Caco-2 (cell line): ENCODE data around the gene ACTN4. TPM values are rescaled to one million over a fixed set of nuclear protein-coding genes. Genes with fewer than 3 reads are reported as not detected.

ENCODE experiments used
- BruUV-seq: library from RNA; stranded (reverse); fragments of 400-500 nt; replicated peaks from 2 replicates; lab custom pipeline; 2021; lab: Mats Ljungman, UMichigan
- CTCF ChIA-PET: fragments of 300-600 bp; sonication (Branson Sonifier 250); formaldehyde crosslinking; loops from one replicate; lab custom pipeline; 2022; ENCODE audit warnings: antibody characterized with exemption; lab: Charles Lee
- POLR2A ChIA-PET: fragments of 300-600 bp; sonication (Branson Sonifier 250); formaldehyde crosslinking; loops from one replicate; lab custom pipeline; 2022; ENCODE audit warnings: antibody characterized with exemption; lab: Charles Lee
- DNase-seq, 2 experiments: peaks; one replicate each; pipeline versions ENCODE4 v3.0.0 to v3.0.0-alpha.2; 2020 to 2022
- H3K27me3 ChIP-seq: replicated peaks from 2 replicates; pipeline ENCODE4 v1.6.0; 2011; ENCODE audit warnings: low read length; ENCODE audit not compliant: control insufficient read depth, insufficient read depth
- H3K36me3 ChIP-seq: 2 replicates; pipeline ENCODE4 v1.5.1; 2011; ENCODE audit warnings: low read length; ENCODE audit not compliant: control insufficient read depth, insufficient read depth
- H3K4me1 ChIP-seq: fragments of 250-450 bp; sonication (Bioruptor Pico); 2 replicates; pipeline ENCODE4 v1.5.1; 2020; ENCODE audit warnings: mild to moderate bottlenecking
- H3K4me3 ChIP-seq: 2 replicates; pipeline ENCODE4 v1.5.1; 2011; ENCODE audit warnings: low read depth, mild to moderate bottlenecking, control low read depth, low read length
- H3K9me3 ChIP-seq: fragments of 250-450 bp; sonication (Bioruptor Pico); 2 replicates; pipeline ENCODE4 v1.5.1; 2020; ENCODE audit warnings: mild to moderate bottlenecking, moderate library complexity
- H3K27ac Mint-ChIP-seq: one replicate; pipeline ENCODE4 v1.8.0; 2022; ENCODE audit warnings: mixed read lengths; ENCODE audit not compliant: unreplicated experiment
- H3K27me3 Mint-ChIP-seq: one replicate; pipeline ENCODE4 v1.8.0; 2022; ENCODE audit warnings: mixed read lengths; ENCODE audit not compliant: insufficient read depth, unreplicated experiment
- H3K36me3 Mint-ChIP-seq: one replicate; pipeline ENCODE4 v1.8.0; 2022; ENCODE audit warnings: mild to moderate bottlenecking, mixed read lengths; ENCODE audit not compliant: insufficient read depth, unreplicated experiment
- H3K4me1 Mint-ChIP-seq: one replicate; pipeline ENCODE4 v1.8.0; 2022; ENCODE audit warnings: low read depth, mixed read lengths; ENCODE audit not compliant: unreplicated experiment
- H3K4me3 Mint-ChIP-seq: one replicate; pipeline ENCODE4 v1.8.0; 2022; ENCODE audit warnings: mild to moderate bottlenecking, moderate library complexity, mixed read lengths; ENCODE audit not compliant: unreplicated experiment
- H3K9me3 Mint-ChIP-seq: one replicate; pipeline ENCODE4 v1.8.0; 2022; ENCODE audit warnings: mixed read lengths; ENCODE audit not compliant: unreplicated experiment
- intact Hi-C: fragments of 100-400 bp; cut with micrococcal nuclease; formaldehyde crosslinking; loops from one replicate; pipeline ENCODE4 v1.10.0; 2022; ENCODE audit not compliant: unreplicated experiment
- total RNA-seq: library from RNA; stranded (reverse); gene quantifications from 2 replicates; pipeline ENCODE4 v1.2.3, GENCODE V29; 2022
- TF ChIP-seq, protein P1 (sequence below), 2 experiments: fragments of 200-600 bp in 1 of 2; IDR thresholded peaks; 1 replicate in 1 of 2; 2 replicates in 1 of 2; pipeline versions ENCODE4 v1.5.1 to v1.8.0; 2011 to 2022; ENCODE audit warnings: antibody characterized with exemption in 1 of 2, control low read depth in 1 of 2, inconsistent platforms in 1 of 2, low read depth in 1 of 2, low read length in 1 of 2, mild to moderate bottlenecking in 1 of 2, moderate library complexity in 1 of 2; ENCODE audit not compliant: insufficient read depth in 1 of 2, severe bottlenecking in 1 of 2, unreplicated experiment in 1 of 2

ACTN4 gene
- total RNA-seq, 1 experiment from 2014 or later = 605 TPM

GRCh38 chr19:38713865-38714264 is 66.4 kb downstream of the ACTN4 start:
- peaks cover 100% of the 10 kb centered on the region for H3K36me3 Mint-ChIP-seq

DNA sequence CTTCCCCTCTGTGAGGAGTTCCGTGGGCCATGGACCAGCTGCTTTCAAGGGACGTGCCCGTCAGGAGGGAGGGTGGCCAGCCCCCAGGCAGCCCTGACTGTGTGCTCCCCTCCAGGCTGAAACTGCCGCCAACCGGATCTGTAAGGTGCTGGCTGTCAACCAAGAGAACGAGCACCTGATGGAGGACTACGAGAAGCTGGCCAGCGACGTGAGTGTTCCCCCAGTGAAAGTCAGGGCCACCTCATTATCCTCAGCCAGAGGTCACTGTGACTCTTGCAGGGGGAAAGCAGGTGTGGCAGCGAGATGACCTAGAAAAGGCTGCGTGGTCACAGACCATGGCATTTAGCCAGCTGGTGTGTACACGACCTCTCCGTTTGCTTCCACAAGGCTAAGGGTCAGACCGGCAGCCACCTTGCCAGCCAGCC is 66.9 kb downstream of the ACTN4 start:
- H3K27me3 ChIP-seq = no peaks in the 10 kb centered on the region
- intact Hi-C loops = no loop called here
- no peaks in the 10 kb centered on the region for H3K27me3 Mint-ChIP-seq
- no peak overlapping the region for H3K4me3 ChIP-seq
- H3K27ac Mint-ChIP-seq = peak overlapping the region; percentile 30
- peaks cover 100% of the 10 kb centered on the region for H3K36me3 Mint-ChIP-seq
- POLR2A ChIA-PET = no interaction called here
- BruUV-seq = no TSS peak
- no peaks in the 10 kb centered on the region for H3K9me3 ChIP-seq
- DNase-seq = no peak
- TF ChIP-seq, protein P1, sequence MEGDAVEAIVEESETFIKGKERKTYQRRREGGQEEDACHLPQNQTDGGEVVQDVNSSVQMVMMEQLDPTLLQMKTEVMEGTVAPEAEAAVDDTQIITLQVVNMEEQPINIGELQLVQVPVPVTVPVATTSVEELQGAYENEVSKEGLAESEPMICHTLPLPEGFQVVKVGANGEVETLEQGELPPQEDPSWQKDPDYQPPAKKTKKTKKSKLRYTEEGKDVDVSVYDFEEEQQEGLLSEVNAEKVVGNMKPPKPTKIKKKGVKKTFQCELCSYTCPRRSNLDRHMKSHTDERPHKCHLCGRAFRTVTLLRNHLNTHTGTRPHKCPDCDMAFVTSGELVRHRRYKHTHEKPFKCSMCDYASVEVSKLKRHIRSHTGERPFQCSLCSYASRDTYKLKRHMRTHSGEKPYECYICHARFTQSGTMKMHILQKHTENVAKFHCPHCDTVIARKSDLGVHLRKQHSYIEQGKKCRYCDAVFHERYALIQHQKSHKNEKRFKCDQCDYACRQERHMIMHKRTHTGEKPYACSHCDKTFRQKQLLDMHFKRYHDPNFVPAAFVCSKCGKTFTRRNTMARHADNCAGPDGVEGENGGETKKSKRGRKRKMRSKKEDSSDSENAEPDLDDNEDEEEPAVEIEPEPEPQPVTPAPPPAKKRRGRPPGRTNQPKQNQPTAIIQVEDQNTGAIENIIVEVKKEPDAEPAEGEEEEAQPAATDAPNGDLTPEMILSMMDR (IDR thresholded peaks at IDR 0.05; ENCODE audit: insufficient read depth in 1 of 2, low read depth in 1 of 2, low read length in 1 of 2, severe bottlenecking in 1 of 2, unreplicated experiment in 1 of 2) = no peak
- peaks cover 8% of the 10 kb centered on the region for H3K36me3 ChIP-seq
- 0 out of 2 replicates have a peak, but pooled peaks cover 2% of the 10 kb centered on the region for H3K4me1 ChIP-seq
- no peaks in the 10 kb centered on the region for H3K9me3 Mint-ChIP-seq
- CTCF ChIA-PET = no interaction called here
- H3K4me3 Mint-ChIP-seq = no peak overlapping the region
- H3K4me1 Mint-ChIP-seq = peaks cover 10% of the 10 kb centered on the region

More at GRCh38 chr19:38713865-38714264, 66.4 kb downstream of the ACTN4 start:
- Histone ChIP-seq H3K9me3 (no peaks in the 10 kb centered on the region), H3K4me1 (no peaks in the 10 kb centered on the region), H3K27me3 (no peaks in the 10 kb centered on the region), H3K4me3 (no peak overlapping the region), H3K36me3 (peaks cover 6% of the 10 kb centered on the region)
- TF ChIP-seq, protein P1 (IDR thresholded peaks at IDR 0.05; ENCODE audit: insufficient read depth in 1 of 2, low read depth in 1 of 2, low read length in 1 of 2, severe bottlenecking in 1 of 2, unreplicated experiment in 1 of 2) = no peak
- ChIA-PET POLR2A (no interaction called here), CTCF (no interaction called here)
- intact Hi-C loops = no loop called here
- Mint-ChIP-seq H3K27me3 (no peaks in the 10 kb centered on the region), H3K9me3 (no peaks in the 10 kb centered on the region), H3K4me1 (peaks cover 9% of the 10 kb centered on the region), H3K27ac (peak overlapping the region; percentile 30), H3K4me3 (no peak overlapping the region)
- no TSS peak for BruUV-seq
- DNase-seq = no peak

DNA sequence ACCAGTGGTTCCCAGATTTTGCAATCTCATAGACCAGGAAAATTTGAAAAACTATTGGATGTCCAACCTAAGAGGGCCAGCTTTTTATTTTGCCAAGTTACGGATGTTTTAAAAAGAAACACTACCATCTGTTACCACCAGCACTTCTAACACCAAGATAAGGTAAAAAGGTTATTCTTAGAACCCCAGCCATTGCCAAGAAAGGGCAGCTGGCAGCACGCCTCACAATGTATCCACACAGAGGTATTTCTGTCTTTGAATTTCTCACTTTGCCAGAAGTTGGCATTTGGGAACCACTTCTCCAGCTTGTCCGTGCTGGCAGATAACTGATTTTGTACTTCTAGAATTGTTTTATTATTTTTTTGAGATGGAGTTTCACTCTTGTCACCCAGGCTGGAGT is 68.1 kb downstream of the ACTN4 start:
- no peak overlapping the region for H3K27ac Mint-ChIP-seq
- peaks cover 10% of the 10 kb centered on the region for H3K4me1 Mint-ChIP-seq
- ChIA-PET POLR2A (no interaction called here), CTCF (no interaction called here)
- H3K9me3 Mint-ChIP-seq = no peaks in the 10 kb centered on the region
- no TSS peak for BruUV-seq
- no peak for DNase-seq
- H3K9me3 ChIP-seq = no peaks in the 10 kb centered on the region
- H3K4me3 Mint-ChIP-seq = no peak overlapping the region
- TF ChIP-seq, protein P1 (IDR thresholded peaks at IDR 0.05; ENCODE audit: insufficient read depth in 1 of 2, low read depth in 1 of 2, low read length in 1 of 2, severe bottlenecking in 1 of 2, unreplicated experiment in 1 of 2) = no peak
- peaks cover 100% of the 10 kb centered on the region for H3K36me3 Mint-ChIP-seq
- peaks cover 9% of the 10 kb centered on the region for H3K36me3 ChIP-seq
- peaks cover 11% of the 10 kb centered on the region for H3K4me1 ChIP-seq
- intact Hi-C loops = no loop called here
- no peaks in the 10 kb centered on the region for H3K27me3 Mint-ChIP-seq
- H3K27me3 ChIP-seq = no peaks in the 10 kb centered on the region
- no peak overlapping the region for H3K4me3 ChIP-seq
